GM12878 (cell line): ENCODE results near the gene CES3. TPM values are rescaled to one million over a fixed set of nuclear protein-coding genes. Genes with fewer than 3 reads are reported as not detected.

ENCODE experiments used
- ATAC-seq: fragments of 200-7000 bp; cut with Tn5 transposase; 3 replicates; pipeline ENCODE4 v1.9.1; 2020; ENCODE audit warnings: mild to moderate bottlenecking, moderate library complexity
- BruUV-seq: library from RNA; stranded (reverse); fragments of 400-500 nt; replicated peaks from 2 replicates; lab custom pipeline; 2021; lab: Mats Ljungman, UMichigan
- CTCF ChIA-PET: fragments of 300-600 bp; sonication (Branson Sonifier 250); formaldehyde crosslinking; extraction: SDS; loops from one replicate; lab custom pipeline; 2021; ENCODE audit warnings: inconsistent platforms; lab: Yijun Ruan, JAX
- POLR2A ChIA-PET: fragments of 350-600 bp; formaldehyde crosslinking; extraction: SDS; loops from one replicate; lab custom pipeline; 2021; ENCODE audit warnings: inconsistent platforms; lab: Charles Lee
- RAD21 ChIA-PET: fragments of 300-600 bp; sonication (Branson Sonifier 250); formaldehyde crosslinking; loops from one replicate; lab custom pipeline; 2023; ENCODE audit warnings: antibody characterized with exemption; ENCODE audit not compliant: unreplicated experiment; lab: Charles Lee
- SMC1A ChIA-PET: fragments of 300-600 bp; sonication (Branson Sonifier 250); formaldehyde crosslinking; loops from one replicate; lab custom pipeline; 2023; ENCODE audit not compliant: unreplicated experiment, uncharacterized antibody; lab: Charles Lee
- DNase-seq: peaks from one replicate; pipeline ENCODE4 v3.0.0-alpha.2; 2011; ENCODE audit warnings: low read depth, low spot score
- FAIRE-seq: peaks from 3 replicates; lab custom pipeline; 2011; peaks lifted over from hg19 to GRCh38; lab: Jason Lieb, UNC
- H2AFZ ChIP-seq: 2 replicates; pipeline ENCODE4 v1.6.0; 2011; ENCODE audit warnings: low read depth, low read length, control low read depth; ENCODE audit not compliant: control insufficient read depth
- H3K27ac ChIP-seq: 2 replicates; pipeline ENCODE4 v1.5.1; 2011; ENCODE audit warnings: control low read depth; ENCODE audit not compliant: control insufficient read depth, insufficient read depth
- H3K27me3 ChIP-seq, 2 experiments: replicated peaks in 1 of 2; 2 replicates each; pipeline versions ENCODE4 v1.6.0 to v1.6.1; 2011; ENCODE audit warnings: low read length in 1 of 2; ENCODE audit not compliant: control insufficient read depth in 2 of 2, insufficient read depth in 2 of 2
- H3K36me3 ChIP-seq, 2 experiments: 2 replicates each; pipeline ENCODE4 v1.5.1; 2011; ENCODE audit warnings: low read length in 1 of 2; ENCODE audit not compliant: control insufficient read depth in 2 of 2, insufficient read depth in 2 of 2
- H3K4me1 ChIP-seq: 2 replicates; pipeline ENCODE4 v1.6.1; 2011; ENCODE audit warnings: mild to moderate bottlenecking, low read length, moderate library complexity, mixed read lengths; ENCODE audit not compliant: control insufficient read depth, insufficient read depth
- H3K4me2 ChIP-seq: 2 replicates; pipeline ENCODE4 v1.6.0; 2011; ENCODE audit warnings: control low read depth; ENCODE audit not compliant: control insufficient read depth, insufficient read depth
- H3K4me3 ChIP-seq: fragments of 200-600 bp; sonication (generic); 2 replicates; pipeline ENCODE4 v1.5.1; 2016
- H3K79me2 ChIP-seq: 2 replicates; pipeline ENCODE4 v1.6.0; 2011; ENCODE audit warnings: low read length; ENCODE audit not compliant: control insufficient read depth, insufficient read depth
- H3K9ac ChIP-seq: 2 replicates; pipeline ENCODE4 v1.8.0; 2011; ENCODE audit warnings: low read length, control low read depth, mixed read lengths; ENCODE audit not compliant: control insufficient read depth, insufficient read depth
- H3K9me3 ChIP-seq: replicated peaks from 3 replicates; pipeline ENCODE4 v1.5.1; 2011; ENCODE audit warnings: mild to moderate bottlenecking, low read length; ENCODE audit not compliant: control insufficient read depth, insufficient read depth
- H4K20me1 ChIP-seq: 2 replicates; pipeline ENCODE4 v1.6.0; 2011; ENCODE audit not compliant: control insufficient read depth, insufficient read depth
- BMI1 ChIP-seq: fragments of 450-650 bp; IDR thresholded peaks from 2 replicates; pipeline ENCODE4 v1.6.1; 2016; ENCODE audit warnings: mild to moderate bottlenecking, moderate library complexity, borderline replicate concordance
- MEF2B ChIP-seq: fragments of 450-650 bp; IDR thresholded peaks from 2 replicates; pipeline ENCODE4 v1.6.1; 2018; ENCODE audit warnings: mild to moderate bottlenecking, moderate library complexity; ENCODE audit not compliant: partially characterized antibody, poor library complexity, severe bottlenecking
- RCOR1 ChIP-seq: conservative IDR thresholded peaks from 2 replicates; pipeline ENCODE4 v1.6.1; 2012; ENCODE audit warnings: low read depth, low read length, improper control_type of control experiment
- RELB ChIP-seq: fragments of 450-650 bp; IDR thresholded peaks from 2 replicates; pipeline ENCODE4 v1.6.1; 2017; ENCODE audit warnings: low read depth, mild to moderate bottlenecking, moderate library complexity
- RUNX3 ChIP-seq: IDR thresholded peaks from 2 replicates; pipeline ENCODE4 v1.6.1; 2012; ENCODE audit warnings: low read length, inconsistent platforms
- SIX5 ChIP-seq: IDR thresholded peaks from 2 replicates; pipeline ENCODE4 v1.6.1; 2011; ENCODE audit warnings: mild to moderate bottlenecking, low read depth, low read length, moderate library complexity; ENCODE audit not compliant: severe bottlenecking
- STAT1 ChIP-seq: fragments of 450-650 bp; conservative IDR thresholded peaks from 2 replicates; pipeline ENCODE4 v1.6.1; 2014; ENCODE audit warnings: antibody characterized with exemption, mild to moderate bottlenecking
- ZNF274 ChIP-seq: IDR thresholded peaks from one replicate; pipeline ENCODE4 v1.8.0; 2011; ENCODE audit not compliant: insufficient read length, insufficient read depth
- WGBS: methylation state at CpG from one replicate; pipeline ENCODE4 v1.1.6; 2016; ENCODE audit warnings: low lambda C conversion rate; ENCODE audit not compliant: insufficient replicate concordance, insufficient coverage; ENCODE audit errors: missing lambda C conversion rate; 5-methylcytosine and 5-hydroxymethylcytosine counted together
- in situ Hi-C: fragments of 300-500 bp; cut with MboI; formaldehyde crosslinking; loops from 9 replicates; pipeline ENCODE4 v1.14.3; 2018; ENCODE audit warnings: mixed read lengths
- intact Hi-C: fragments of 100-400 bp; cut with micrococcal nuclease; formaldehyde crosslinking; loops from one replicate; pipeline ENCODE4 v1.14.2; 2022; ENCODE audit not compliant: unreplicated experiment
- polyA plus RNA-seq, 11 experiments: library from polyadenylated mRNA; depleted of rRNA in 4 of 11; unstranded in 6 of 11; stranded (reverse) in 5 of 11; fragments of >200 nt; fragmentation: Nextera tagmentation in 4 of 11; fragmentation: Illumina TruSeq in 1 of 11; extraction: Ambion mirVana in 4 of 11; extraction: Trizol in 1 of 11; gene quantifications; 1 replicate in 1 of 11; 2 replicates in 10 of 11; pipeline versions ENCODE4 v1.2.1 to v1.2.3, GENCODE V29; 2011 to 2016; ENCODE audit warnings: inconsistent platforms in 2 of 11, missing spikeins in 2 of 11, low read depth in 1 of 11
- total RNA-seq, 4 experiments: library from RNA; depleted of rRNA in 3 of 4; stranded (reverse); fragments of >200 nt in 3 of 4; fragmentation: Illumina TruSeq in 1 of 4; extraction: Trizol in 1 of 4; gene quantifications; 2 replicates each; pipeline versions ENCODE4 v1.2.1 to v1.2.3, GENCODE V29; 2013 to 2021

Gene CES3
- total and polyA plus RNA-seq, 10 of the 15 experiments (the other 5 are each of a cell fraction or from before 2014, with no cell fraction given), result 0.09 to 3.1 (median 0.76) TPM

- no peaks in the 10 kb centered on the region; a peak in 1 of 4 replicates for H3K27me3 ChIP-seq
- intact Hi-C loops, result no loop called here
- no peak overlapping the region for H3K27ac ChIP-seq
- ChIA-PET SMC1A (no interaction called here), RAD21 (no interaction called here)
- H3K9me3 ChIP-seq, result no peaks in the 10 kb centered on the region
- H3K4me1 ChIP-seq, result no peaks in the 10 kb centered on the region
- H3K79me2 ChIP-seq, result no peaks in the 10 kb centered on the region
- ATAC-seq, result no peak
- H2AFZ ChIP-seq, result no peak overlapping the region
- H3K36me3 ChIP-seq, result no peaks in the 10 kb centered on the region
- no peak for FAIRE-seq
- TF ChIP-seq STAT1, result no peak
- no peak for TF ChIP-seq ZNF274
- TF ChIP-seq MEF2B, result no peak
- TF ChIP-seq RCOR1, result no peak
- no peak for TF ChIP-seq RUNX3
- no peak for TF ChIP-seq RELB
- TF ChIP-seq BMI1, result no peak
- TF ChIP-seq SIX5, result no peak
- TF ChIP-seq, all 136 proteins: peak for 0
- ChIA-PET POLR2A (no interaction called here), CTCF (interaction anchor here (1.6 kb wide), 1 partner anchor 114 kb away, joined by 4 read pairs; no protein-coding TSS in a partner anchor)
- no peak overlapping the region for H3K4me3 ChIP-seq
- H4K20me1 ChIP-seq, result no peaks in the 10 kb centered on the region
- no peak for DNase-seq
- in situ Hi-C loops, result loop anchor here (25.0 kb wide), 1 partner anchor 426 kb away; the partner anchor contains the start of gene ZDHHC1
- BruUV-seq, result no TSS peak
- no peak overlapping the region for H3K4me2 ChIP-seq
- H3K9ac ChIP-seq, result no peak overlapping the region
- WGBS, result 68% methylated on average over 6 of the region's 6 CpGs
Observed at GRCh38 chr16:66986559-66986958, 25.5 kb downstream of the CES3 start.
